Measurements from ENCODE around the gene ZNF574.

ZNF574 gene

DNA sequence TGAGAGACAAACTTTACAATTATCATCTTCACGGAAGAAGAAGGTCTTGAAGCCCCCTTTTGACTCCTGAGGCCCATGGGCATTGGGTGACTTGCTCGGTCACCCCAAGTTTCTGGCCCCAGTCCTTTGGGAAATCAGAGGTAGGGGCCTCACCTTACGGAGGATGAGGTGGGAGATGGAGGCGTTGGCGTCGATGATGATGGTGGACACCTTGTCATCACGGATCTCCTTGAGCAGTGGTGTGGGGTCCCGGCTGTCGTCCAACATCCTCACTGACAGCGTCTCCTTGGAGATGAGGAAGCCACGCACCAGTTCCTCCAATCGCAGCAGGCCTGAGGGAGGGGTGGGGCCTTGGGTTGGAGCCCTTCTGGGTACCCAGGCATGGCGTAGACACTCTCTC lies 16.8 kb upstream of the ZNF574 start:
- no peak for DNase-seq (ENCODE audit: low read depth in 2 of 2)

DNA sequence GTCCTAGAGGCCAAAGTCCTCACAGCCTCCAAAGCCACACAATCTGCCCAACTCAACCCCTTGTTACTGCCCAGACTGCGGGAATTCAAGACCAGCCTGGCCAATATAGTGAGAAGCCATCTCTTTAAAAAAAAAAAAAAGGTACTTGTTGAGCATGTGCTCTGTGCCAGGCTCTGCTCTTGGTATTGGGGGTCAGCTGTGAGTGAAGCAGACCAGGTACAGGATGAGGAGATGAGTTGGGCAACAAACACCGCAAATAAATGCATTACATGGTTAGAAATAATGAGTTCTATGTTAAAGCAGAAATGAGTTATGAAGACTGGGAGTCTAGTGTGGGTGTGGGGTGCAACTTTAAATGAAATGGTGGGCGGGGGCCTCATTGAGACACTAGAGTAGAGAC lies 15.8 kb upstream of the ZNF574 start:
- no peak for DNase-seq (ENCODE audit: low read depth in 2 of 2)

DNA sequence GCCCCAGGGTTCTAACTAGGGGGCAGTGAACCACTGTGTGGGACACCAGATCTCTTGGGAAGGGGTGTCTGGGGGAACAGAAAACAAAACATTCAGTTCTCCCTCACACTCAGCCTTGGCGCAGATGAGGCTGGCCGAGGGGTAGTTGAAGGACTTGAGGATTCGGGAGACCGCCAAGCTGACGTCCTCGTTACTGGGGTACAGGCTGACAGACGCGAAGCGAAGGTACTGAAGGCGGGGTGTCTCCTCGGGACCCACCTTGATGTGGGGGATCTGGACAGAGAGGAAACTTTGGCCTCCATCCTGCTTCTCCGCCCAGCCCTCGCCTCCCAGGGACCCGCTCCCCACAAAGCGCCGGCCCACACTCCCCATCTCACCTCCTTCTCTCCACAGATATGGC lies 13.6 kb upstream of the ZNF574 start:
- no peak for DNase-seq (ENCODE audit: low read depth in 2 of 2)

DNA sequence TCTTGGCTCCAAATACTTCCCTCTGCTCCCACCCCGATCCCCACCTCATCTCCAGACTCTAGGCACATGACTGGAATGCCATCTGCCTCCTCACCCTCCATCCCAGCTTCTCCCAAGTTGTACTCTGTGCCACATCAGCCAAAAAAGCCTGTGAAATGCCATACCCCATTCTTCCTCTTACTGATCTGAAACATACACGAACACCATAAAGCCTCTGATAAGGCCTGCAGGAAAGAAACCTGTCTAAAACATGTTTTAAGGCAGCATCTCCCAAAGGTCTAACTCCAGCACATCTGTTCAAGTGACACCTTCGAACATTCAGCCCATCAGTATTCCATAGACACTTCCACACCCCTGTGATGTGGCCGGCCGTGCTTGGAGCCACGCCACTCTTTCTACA lies 11.5 kb upstream of the ZNF574 start:
- DNase-seq (ENCODE audit: low read depth in 2 of 2) = no peak

DNA sequence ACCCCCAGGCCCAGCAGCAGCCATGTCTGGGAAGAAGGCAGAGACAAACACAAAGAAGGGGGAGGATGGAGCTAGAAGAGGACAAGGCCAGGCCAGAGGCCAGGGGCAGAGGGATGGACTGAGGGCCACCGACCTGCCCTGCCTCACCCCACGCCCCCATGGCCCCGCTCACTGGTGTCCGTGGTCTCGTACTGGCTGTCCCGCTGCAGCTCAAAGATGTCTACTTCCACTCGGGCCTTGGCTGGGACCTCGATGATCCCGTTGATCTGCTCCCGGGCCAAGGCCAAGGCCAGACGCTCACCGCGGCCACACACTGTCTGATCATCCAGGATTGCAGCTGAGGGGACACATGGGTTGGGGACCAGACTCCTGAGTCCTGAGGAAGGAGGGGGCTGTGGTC lies 10.9 kb upstream of the ZNF574 start:
- DNase-seq (ENCODE audit: low read depth in 2 of 2) = no peak

DNA sequence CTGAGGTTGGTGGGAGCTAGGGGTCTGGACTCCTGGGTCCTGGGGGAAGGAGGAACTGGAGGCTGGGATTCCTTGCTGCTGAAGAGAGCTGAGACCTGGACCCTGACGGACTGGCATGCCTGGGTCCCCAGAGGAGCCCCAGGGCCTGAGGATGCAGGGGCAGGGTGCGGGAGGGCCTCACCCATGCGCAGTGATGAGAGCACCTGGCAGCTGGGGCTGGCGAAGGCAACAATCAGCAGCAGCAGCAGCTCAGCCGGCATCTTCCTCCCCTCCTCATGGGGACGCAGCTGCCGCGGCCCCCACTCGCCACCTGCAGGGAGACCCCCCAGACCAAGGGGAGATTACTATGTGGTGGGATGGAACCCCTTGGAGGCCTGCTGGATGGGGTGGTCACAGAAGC lies 10.5 kb upstream of the ZNF574 start:
- no peak for DNase-seq (ENCODE audit: low read depth in 2 of 2)

DNA sequence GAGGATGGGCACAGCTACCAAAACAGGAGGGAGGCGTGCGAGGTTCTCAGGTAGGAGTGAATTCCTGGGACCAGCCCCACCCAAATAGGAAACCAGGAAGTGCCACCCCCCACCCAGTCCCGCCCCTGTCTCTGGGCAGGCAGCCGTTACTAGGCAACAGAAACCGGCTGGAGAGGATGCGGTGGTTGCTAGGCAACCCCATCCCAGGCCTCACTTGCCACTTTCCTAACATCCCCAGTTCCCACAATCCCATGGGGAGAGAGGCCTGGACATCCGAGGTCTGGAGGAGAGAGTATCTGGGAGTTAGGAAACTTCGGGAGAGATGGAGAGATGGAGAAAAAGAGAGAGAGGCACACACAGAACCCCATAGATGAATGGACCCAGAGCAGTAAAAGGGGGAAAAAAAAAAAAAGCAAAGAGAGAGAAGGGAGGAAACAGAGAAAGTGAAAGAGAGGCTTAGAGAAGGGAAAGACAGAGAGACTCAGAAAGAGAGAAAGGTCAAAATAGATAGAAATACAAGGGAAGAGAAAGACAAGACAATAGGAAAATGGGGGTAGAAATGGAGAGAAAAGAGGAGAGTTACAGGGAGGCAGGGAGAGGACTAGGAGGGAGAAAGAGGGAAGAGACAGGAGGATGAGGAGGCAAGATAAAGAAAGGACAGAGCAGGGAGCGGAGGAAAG lies 9.8 kb upstream of the ZNF574 start:
- DNase-seq (ENCODE audit: low read depth in 2 of 2) = no peak

DNA sequence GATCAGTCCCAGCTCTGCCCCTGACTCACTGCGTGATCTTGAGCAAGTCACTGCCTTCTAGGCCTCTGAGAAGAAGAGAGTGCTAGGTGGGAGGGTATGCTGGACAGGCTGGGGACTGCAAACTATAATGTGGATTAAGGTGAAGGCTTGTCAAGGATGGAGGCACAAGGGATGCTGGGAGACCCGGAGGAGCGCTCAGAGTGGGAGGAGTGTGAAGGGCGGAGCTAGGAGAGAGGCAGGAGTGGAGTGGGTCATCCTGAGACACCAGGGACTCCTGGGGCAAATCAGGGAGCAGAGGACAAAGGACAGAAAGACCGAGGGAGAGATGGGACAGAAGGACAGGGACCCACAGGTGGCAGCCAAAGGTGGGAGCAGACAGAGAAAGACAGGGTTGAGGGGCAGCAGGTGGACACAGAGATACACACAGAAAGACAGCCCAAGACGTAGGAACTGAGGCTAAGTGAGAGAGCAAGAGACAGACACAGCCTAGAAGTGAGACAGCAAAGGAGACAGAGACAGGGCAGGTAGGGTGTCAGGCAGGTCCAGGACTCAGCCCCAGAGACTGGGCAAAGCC lies 8.6 kb upstream of the ZNF574 start:
- DNase-seq (ENCODE audit: low read depth in 2 of 2) = no peak

DNA sequence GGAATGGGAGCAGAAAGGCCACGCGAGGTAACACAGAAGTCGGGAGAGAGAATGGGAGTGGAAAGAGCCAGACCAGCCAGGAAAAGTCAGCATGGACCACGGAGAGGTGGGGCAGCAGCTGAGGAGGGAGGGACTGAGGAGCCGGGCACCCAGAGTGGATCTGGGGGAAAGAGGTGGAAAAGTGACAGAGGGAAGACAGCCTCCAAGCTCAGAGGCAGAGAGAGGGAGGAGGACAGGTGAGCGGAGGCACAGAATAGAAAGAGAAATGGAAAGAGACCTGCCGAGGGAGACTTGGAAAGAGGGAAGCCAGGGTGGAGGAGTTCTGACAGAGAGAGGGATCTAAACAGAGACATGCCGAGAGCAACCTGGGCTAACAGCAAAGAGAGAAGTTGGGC lies 7.6 kb upstream of the ZNF574 start:
- no peak for DNase-seq (ENCODE audit: low read depth in 2 of 2)

DNA sequence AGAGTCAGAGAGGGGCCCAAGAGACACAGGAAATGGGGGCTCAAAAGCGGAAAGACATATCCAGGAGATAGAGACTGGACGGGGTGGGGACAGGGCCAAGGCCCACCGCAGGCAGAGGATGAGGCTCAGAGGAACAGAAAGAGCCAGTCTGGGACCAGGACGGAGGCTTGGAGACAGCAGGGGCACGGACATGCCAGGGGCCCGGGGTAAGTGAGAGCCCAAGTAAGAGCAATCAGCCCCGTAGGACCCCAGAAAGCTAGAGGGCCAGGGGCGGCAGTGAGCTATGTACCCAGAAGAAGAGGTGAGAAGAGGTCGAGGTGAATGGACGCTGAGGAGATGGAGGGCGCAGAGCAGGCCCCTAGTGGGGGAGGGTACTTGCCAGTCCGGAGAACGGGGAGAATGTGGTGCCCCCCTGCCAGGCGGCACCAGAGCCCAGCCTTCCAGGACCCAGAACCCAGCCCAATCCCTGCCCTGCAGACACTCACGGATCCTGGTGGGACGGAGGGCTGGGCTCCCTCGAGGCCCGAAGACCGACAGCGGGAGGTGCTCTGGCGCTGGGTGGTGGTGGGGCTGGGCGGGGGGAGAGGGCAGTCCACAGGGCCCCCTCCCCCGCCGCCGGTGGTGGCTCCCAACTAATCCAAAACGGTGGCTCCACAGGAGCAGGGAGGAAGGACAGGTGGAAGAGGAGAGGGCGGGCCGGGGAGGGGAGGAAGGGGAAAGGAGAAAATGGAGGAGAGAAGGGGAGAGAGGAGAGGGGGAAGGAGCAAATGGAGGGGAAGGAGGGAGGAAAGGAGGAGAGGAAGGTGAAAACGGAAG lies 7.0 kb upstream of the ZNF574 start:
- no peak for DNase-seq (ENCODE audit: low read depth in 2 of 2)

DNA sequence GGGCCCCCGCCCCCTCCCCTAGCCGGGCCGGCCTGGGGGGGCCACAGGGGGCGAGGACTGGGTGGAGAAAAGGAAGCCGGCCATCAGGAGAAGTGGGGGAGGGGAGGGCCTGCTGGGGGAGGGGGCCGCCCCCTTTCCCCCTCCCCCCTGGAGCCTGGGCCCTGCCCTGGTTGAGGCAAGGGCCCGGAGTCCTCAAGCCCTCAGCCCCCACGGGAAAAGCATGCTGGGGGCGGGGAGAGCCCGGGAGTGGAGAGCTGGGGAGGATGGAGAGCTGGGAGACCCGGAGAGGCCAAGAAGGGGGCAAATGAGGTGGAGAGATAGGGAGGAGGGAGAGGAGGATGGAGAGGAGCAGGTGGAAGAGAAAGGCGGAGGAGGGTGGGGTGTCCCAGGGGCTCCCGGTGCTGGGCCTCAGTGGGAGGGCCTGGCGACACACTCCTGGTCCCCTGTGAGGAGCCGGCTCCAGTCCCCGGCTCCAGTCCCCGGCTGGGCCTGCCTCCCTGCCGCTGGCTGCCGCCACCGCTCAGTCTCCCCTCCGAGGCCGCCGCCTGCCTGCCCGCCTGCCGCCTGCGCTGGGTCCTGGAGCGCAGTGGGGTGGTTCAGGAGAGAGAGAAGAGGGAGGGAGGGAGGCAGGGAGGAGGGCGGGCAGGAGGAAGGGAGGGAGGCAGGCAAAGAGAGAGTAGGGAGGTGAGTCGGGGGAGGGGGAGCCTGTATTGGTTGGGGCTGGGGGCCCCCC lies 6.2 kb upstream of the ZNF574 start, which contains the start of gene GRIK5:
Gene GRIK5, minus strand, starts transcription at position 588 of the 733 bp plus-strand sequence. CDS start 4,436 bp downstream, outside the sequence.
- DNase-seq (ENCODE audit: low read depth in 2 of 2) = no peak

DNA sequence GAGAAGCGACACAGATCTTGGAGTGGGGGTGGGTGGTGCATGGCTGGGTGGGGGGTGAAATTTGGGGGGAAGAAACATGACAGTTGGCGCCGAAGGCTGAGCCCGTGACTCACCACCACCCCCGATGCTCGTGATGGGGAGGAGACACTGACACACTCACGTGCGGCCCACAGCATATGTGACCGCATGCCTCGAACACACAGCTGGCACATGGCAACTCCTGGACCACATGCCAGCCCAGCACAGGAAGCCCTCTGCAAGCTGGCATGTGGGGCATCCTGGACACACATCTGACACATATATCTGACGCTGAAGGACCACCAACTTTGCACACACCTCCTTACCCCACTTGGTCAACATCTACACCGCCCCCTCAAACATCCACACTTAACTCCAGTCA lies 4.7 kb upstream of the ZNF574 start:
- no peak for DNase-seq (ENCODE audit: low read depth in 2 of 2)

DNA sequence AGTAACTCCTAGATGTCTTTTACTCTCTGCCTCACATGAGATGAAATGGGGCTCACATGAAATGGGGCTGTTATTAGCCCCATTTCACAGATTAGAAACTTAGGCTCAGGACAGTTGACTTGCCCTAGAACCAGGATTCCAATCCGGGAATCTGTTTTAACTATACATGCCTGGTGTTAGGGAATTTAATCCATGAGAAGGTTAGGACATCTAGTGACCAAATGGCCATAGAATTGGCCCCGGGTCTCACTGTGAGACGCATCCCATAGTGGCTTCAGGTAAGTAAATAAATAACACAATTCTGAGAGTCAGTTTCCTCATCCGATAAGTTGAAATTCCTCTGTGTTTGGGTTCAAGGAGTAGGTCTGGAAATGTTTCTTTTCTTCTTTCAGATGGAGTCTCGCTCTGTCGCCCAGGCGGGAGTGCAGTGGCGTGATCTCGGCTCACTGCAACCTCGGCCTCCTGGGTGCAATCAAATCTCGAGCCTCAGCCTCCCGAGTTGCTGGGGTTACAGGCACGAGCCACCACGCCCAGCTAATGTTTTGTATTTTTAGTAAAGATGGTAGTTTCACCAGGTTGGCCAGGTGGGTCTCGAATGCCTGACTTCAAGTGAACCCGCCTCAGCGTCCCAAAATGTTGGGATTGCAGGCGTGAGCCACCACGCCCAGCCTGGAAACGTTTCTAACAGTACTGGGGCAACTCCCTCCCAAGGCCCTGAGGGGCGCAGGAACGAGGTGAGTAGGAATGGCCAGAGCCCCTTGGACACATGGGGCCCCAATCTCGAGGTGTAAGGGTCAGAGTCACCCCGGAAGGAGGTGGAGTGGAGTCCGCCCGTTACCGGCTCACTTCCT lies 1.2 kb upstream of the ZNF574 start:
- DNase-seq (ENCODE audit: low read depth in 2 of 2) = no peak

DNA sequence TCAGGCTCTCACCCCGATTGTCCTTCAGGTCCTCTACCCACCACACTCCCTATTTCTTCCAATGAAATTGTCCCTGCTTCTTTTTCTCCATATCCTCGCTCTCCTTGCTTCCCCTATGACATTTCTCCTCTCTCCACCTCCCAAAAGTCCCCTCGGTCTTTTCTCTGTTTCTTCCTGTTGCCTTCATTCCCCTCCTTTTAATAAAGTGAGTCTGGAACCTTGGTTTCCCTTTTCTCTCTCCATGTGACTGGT lies 676 bp upstream of the ZNF574 start:
- no peak for DNase-seq (ENCODE audit: low read depth in 2 of 2)

DNA sequence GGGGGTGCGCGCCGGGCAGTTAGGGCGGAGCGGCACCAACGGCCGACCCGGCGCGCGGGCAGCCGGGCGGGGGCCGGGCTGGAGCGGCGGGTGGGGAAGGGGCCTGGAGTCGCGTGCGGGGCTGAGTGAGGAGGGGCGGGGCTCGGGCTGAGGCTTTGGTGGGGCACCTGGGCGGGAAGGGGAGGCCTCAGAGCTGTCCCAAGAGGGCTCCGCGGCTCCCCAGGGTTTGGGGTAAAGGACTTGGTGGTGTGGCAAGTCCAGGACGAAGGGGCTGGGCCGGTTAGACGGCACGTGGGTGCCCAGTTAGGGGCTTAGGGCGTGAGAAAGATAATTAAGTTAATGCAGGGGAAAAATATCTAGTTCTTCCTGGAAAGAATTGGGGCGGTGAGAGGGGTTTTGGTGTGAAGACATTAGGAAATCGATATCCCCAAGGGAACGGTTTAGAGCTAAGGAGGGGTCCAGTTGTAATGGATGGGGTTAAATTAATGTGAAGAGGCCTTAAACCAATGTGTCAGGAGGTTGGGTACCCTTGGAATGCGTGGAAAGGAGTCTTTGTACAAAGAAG lies 496 bp downstream of the ZNF574 start:
- DNase-seq (ENCODE audit: low read depth in 2 of 2) = no peak

DNA sequence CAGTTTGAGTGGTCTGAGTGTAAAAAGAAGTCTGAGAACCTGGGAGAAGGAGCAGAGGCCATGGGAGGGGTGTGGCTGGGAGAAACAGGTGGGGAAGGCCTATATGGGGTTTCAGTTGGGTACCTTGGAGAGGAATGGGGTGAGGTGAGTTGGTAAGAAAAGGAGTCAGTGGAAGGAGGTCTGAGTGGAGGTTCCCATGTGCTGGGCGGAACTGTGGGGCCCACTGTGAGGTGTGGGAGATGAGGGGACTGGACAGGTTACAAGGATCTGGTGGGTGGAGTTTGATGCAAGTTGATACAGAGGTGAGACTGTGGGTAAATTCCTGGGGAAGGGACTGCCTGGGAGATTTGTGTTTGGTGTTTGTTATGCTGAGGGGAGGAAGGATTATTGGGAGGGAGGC lies 2.1 kb downstream of the ZNF574 start:
- DNase-seq (ENCODE audit: low read depth in 2 of 2) = no peak

DNA sequence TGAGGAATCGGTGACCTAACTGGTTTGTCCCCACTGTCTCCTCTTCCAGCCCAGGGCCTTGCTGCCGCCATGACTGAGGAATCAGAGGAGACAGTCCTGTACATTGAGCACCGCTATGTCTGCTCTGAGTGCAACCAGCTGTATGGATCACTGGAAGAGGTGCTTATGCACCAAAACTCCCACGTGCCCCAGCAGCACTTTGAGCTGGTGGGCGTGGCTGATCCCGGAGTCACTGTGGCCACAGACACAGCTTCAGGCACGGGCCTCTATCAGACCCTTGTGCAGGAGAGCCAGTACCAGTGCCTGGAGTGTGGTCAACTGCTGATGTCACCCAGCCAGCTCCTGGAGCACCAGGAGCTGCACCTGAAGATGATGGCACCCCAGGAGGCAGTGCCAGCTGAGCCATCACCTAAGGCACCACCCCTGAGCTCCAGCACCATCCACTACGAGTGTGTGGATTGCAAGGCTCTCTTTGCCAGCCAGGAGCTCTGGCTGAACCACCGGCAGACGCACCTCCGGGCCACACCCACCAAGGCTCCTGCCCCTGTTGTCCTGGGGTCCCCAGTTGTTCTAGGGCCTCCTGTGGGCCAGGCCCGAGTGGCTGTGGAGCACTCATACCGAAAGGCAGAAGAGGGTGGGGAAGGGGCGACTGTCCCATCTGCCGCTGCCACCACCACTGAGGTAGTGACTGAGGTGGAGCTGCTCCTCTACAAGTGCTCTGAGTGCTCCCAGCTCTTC lies 2.7 kb downstream of the ZNF574 start:
- DNase-seq (ENCODE audit: low read depth in 2 of 2) = no peak

DNA sequence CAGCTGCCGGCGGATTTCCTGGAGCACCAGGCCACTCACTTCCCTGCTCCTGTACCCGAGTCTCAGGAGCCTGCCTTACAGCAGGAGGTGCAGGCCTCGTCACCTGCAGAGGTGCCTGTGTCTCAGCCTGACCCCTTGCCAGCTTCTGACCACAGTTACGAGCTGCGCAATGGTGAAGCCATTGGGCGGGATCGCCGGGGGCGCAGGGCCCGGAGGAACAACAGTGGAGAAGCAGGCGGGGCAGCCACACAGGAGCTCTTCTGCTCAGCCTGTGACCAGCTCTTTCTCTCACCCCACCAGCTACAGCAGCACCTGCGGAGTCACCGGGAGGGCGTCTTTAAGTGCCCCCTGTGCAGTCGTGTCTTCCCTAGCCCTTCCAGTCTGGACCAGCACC lies 3.3 kb downstream of the ZNF574 start:
- no peak for DNase-seq (ENCODE audit: low read depth in 2 of 2)

DNA sequence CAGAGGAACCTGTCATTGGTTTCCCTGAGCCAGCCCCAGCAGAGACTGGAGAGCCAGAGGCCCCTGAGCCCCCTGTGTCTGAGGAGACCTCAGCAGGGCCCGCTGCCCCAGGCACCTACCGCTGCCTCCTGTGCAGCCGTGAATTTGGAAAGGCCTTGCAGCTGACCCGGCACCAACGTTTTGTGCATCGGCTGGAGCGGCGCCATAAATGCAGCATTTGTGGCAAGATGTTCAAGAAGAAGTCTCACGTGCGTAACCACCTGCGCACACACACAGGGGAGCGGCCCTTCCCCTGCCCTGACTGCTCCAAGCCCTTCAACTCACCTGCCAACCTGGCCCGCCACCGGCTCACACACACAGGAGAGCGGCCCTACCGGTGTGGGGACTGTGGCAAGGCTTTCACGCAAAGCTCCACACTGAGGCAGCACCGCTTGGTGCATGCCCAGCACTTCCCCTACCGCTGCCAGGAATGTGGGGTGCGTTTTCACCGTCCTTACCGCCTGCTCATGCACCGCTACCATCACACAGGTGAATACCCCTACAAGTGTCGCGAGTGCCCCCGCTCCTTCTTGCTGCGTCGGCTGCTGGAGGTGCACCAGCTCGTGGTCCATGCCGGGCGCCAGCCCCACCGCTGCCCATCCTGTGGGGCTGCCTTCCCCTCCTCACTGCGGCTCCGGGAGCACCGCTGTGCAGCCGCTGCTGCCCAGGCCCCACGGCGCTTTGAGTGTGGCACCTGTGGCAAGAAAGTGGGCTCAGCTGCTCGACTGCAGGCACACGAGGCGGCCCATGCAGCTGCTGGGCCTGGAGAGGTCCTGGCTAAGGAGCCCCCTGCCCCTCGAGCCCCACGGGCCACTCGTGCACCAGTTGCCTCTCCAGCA lies 4.2 kb downstream of the ZNF574 start:
- DNase-seq (ENCODE audit: low read depth in 2 of 2) = no peak

Measured in fibroblast of skin of left quadriceps (primary cell).